Ishikawa (cell line): ENCODE measurements around the gene TMEM164.

ENCODE experiments used
- CEBPB ChIP-seq: IDR thresholded peaks from 2 replicates; pipeline ENCODE4 v1.6.1; 2012
- EGR1 ChIP-seq: IDR thresholded peaks from 2 replicates; pipeline ENCODE4 v1.6.1; 2012
- FOXM1 ChIP-seq: IDR thresholded peaks from 2 replicates; pipeline ENCODE4 v1.6.1; 2012; ENCODE audit warnings: low read depth, borderline replicate concordance
- RAD21 ChIP-seq: IDR thresholded peaks from 2 replicates; pipeline ENCODE4 v1.6.1; 2012; ENCODE audit warnings: low read depth
- TAF1 ChIP-seq: IDR thresholded peaks from 2 replicates; pipeline ENCODE4 v1.6.1; 2012; ENCODE audit warnings: low read depth, mild to moderate bottlenecking
- TCF12 ChIP-seq: IDR thresholded peaks from 2 replicates; pipeline ENCODE4 v1.6.1; 2012; ENCODE audit warnings: low read depth
- YY1 ChIP-seq: IDR thresholded peaks from 2 replicates; pipeline ENCODE4 v1.6.1; 2012; ENCODE audit warnings: low read depth
- TF ChIP-seq, protein P1 (sequence below): IDR thresholded peaks from 2 replicates; pipeline ENCODE4 v1.6.1; 2012
- TF ChIP-seq, protein P2 (sequence below): IDR thresholded peaks from 2 replicates; pipeline ENCODE4 v1.6.1; 2012; ENCODE audit warnings: low read depth, mild to moderate bottlenecking
- TF ChIP-seq, protein P3 (sequence below): IDR thresholded peaks from 2 replicates; pipeline ENCODE4 v1.6.1; 2012

GRCh38 chrX:110045421-110045820 is 42.5 kb downstream of the TMEM164 start:
- TF ChIP-seq CEBPB (no peak), YY1 (no peak), RAD21 (no peak), TAF1 (no peak), FOXM1 (no peak), TCF12 (no peak), EGR1 (no peak)
- TF ChIP-seq, protein P1, sequence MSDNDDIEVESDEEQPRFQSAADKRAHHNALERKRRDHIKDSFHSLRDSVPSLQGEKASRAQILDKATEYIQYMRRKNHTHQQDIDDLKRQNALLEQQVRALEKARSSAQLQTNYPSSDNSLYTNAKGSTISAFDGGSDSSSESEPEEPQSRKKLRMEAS, result no peak
- TF ChIP-seq, protein P2, sequence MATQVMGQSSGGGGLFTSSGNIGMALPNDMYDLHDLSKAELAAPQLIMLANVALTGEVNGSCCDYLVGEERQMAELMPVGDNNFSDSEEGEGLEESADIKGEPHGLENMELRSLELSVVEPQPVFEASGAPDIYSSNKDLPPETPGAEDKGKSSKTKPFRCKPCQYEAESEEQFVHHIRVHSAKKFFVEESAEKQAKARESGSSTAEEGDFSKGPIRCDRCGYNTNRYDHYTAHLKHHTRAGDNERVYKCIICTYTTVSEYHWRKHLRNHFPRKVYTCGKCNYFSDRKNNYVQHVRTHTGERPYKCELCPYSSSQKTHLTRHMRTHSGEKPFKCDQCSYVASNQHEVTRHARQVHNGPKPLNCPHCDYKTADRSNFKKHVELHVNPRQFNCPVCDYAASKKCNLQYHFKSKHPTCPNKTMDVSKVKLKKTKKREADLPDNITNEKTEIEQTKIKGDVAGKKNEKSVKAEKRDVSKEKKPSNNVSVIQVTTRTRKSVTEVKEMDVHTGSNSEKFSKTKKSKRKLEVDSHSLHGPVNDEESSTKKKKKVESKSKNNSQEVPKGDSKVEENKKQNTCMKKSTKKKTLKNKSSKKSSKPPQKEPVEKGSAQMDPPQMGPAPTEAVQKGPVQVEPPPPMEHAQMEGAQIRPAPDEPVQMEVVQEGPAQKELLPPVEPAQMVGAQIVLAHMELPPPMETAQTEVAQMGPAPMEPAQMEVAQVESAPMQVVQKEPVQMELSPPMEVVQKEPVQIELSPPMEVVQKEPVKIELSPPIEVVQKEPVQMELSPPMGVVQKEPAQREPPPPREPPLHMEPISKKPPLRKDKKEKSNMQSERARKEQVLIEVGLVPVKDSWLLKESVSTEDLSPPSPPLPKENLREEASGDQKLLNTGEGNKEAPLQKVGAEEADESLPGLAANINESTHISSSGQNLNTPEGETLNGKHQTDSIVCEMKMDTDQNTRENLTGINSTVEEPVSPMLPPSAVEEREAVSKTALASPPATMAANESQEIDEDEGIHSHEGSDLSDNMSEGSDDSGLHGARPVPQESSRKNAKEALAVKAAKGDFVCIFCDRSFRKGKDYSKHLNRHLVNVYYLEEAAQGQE, result no peak
- TF ChIP-seq, protein P3, sequence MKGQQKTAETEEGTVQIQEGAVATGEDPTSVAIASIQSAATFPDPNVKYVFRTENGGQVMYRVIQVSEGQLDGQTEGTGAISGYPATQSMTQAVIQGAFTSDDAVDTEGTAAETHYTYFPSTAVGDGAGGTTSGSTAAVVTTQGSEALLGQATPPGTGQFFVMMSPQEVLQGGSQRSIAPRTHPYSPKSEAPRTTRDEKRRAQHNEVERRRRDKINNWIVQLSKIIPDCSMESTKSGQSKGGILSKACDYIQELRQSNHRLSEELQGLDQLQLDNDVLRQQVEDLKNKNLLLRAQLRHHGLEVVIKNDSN, result no peak
